Large intestine (tissue), 12 donors: ENCODE data around the gene IFT57. TPM values are rescaled to one million over a fixed set of nuclear protein-coding genes. Genes with fewer than 3 reads are reported as not detected.
"Not testable (repeated sequence)": the region's sequence is repeated elsewhere in the genome, so short reads cannot be mapped to it uniquely, and the experiment has no call there.

Experiments
- DNase-seq, 2 donors: peaks; one replicate each; pipeline versions ENCODE4 v3.0.0 to v3.0.0-alpha.2; 2013
- H3K27ac ChIP-seq: one replicate; pipeline ENCODE4 v1.5.1; 2013; ENCODE audit warnings: low read length
- H3K27me3 ChIP-seq: 2 replicates; pipeline ENCODE4 v1.6.1; 2013; ENCODE audit warnings: low read length; ENCODE audit not compliant: control insufficient read depth, insufficient read depth
- H3K36me3 ChIP-seq: 2 replicates; pipeline ENCODE4 v1.6.1; 2013; ENCODE audit warnings: low read length; ENCODE audit not compliant: control insufficient read depth, insufficient read depth
- H3K4me1 ChIP-seq: one replicate; pipeline ENCODE4 v1.6.1; 2013; ENCODE audit warnings: low read length; ENCODE audit not compliant: control insufficient read depth, insufficient read depth
- H3K4me3 ChIP-seq: one replicate; pipeline ENCODE4 v1.5.1; 2013; ENCODE audit warnings: low read length
- H3K9me3 ChIP-seq: one replicate; pipeline ENCODE4 v1.6.1; 2013; ENCODE audit warnings: mild to moderate bottlenecking, low read depth, low read length, moderate library complexity; ENCODE audit not compliant: control insufficient read depth
- WGBS: methylation state at CpG from one replicate; pipeline ENCODE4 v1.1.5; 2013; ENCODE audit warnings: low lambda C conversion rate; ENCODE audit not compliant: insufficient coverage; 5-methylcytosine and 5-hydroxymethylcytosine counted together
- long read RNA-seq, 11 donors: transcript quantifications; one replicate each; lab custom pipeline, GENCODE V29; 2026
- polyA plus RNA-seq: library from polyadenylated mRNA; unstranded; fragments of 120-200 nt; gene quantifications from one replicate; pipeline ENCODE4 v1.2.1, GENCODE V29; 2013

The IFT57 gene
- polyA plus RNA-seq: 31.3 TPM
- long read RNA-seq, donor 1, partial matches to known transcripts: 0 of 1 reads
- long read RNA-seq, donor 1, other reads (novel, unspliced or antisense): 0 of 1 reads
- long read RNA-seq, donor 2, transcript IFT57-201 (11 exons, 3,203 nt): major isoform, 5 of 10 reads
- long read RNA-seq, donor 2, partial matches to known transcripts: 5 of 10 reads
- long read RNA-seq, donor 2, other reads (novel, unspliced or antisense): 0 of 10 reads
- long read RNA-seq, donor 3: 0 reads
- long read RNA-seq, donor 4: 0 reads
- long read RNA-seq, donor 5, partial matches to known transcripts: 0 of 2 reads
- long read RNA-seq, donor 5, other reads (novel, unspliced or antisense): 0 of 2 reads
- long read RNA-seq, donor 6, transcript IFT57-201 (11 exons, 3,203 nt): major isoform, 5 of 11 reads
- long read RNA-seq, donor 6, partial matches to known transcripts: 6 of 11 reads
- long read RNA-seq, donor 6, other reads (novel, unspliced or antisense): 0 of 11 reads
- long read RNA-seq, donor 7, partial matches to known transcripts: 0 of 3 reads
- long read RNA-seq, donor 7, other reads (novel, unspliced or antisense): 0 of 3 reads
- long read RNA-seq, donor 8, transcript IFT57-201 (11 exons, 3,203 nt): major isoform, 11 of 18 reads
- long read RNA-seq, donor 8, partial matches to known transcripts: 6 of 18 reads
- long read RNA-seq, donor 8, other reads (novel, unspliced or antisense): 0 of 18 reads
- long read RNA-seq, donor 9, partial matches to known transcripts: 0 of 4 reads
- long read RNA-seq, donor 9, other reads (novel, unspliced or antisense): 0 of 4 reads
- long read RNA-seq, donor 10, transcript IFT57-201 (11 exons, 3,203 nt): major isoform, 10 of 10 reads
- long read RNA-seq, donor 10, partial matches to known transcripts: 0 of 10 reads
- long read RNA-seq, donor 10, other reads (novel, unspliced or antisense): 0 of 10 reads
- long read RNA-seq, donor 11, transcript IFT57-201 (11 exons, 3,203 nt): major isoform, 5 of 9 reads
- long read RNA-seq, donor 11, partial matches to known transcripts: 0 of 9 reads
- long read RNA-seq, donor 11, other reads (novel, unspliced or antisense): 0 of 9 reads

- no peaks in the 10 kb centered on the region for H3K36me3 ChIP-seq
- no peaks in the 10 kb centered on the region for H3K27me3 ChIP-seq
- no peaks in the 10 kb centered on the region for H3K9me3 ChIP-seq
- peak within 1 kb of the TSS; percentile 79 for H3K4me3 ChIP-seq
- H3K27ac ChIP-seq: peak within 1 kb of the TSS; percentile 85
- WGBS: 0% methylated on average over 1 of the region's 57 CpGs
- peak; percentile 97 to 98 for DNase-seq
- H3K4me1 ChIP-seq: peaks cover 13% of the 10 kb centered on the region
Measured at GRCh38 chr3:108221911-108222852, at the start of gene IFT57. Gene IFT57 (minus strand): TSS chr3:108222424. CDS start chr3:108222322, 102 bp downstream.

GRCh38 chr3:108271626-108272025 is 49.4 kb upstream of the IFT57 start:
- no CpG with 5 or more reads among the region's 2 CpGs for WGBS
- Histone ChIP-seq H3K4me1 (no peaks in the 10 kb centered on the region), H3K36me3 (no peaks in the 10 kb centered on the region), H3K9me3 (no peaks in the 10 kb centered on the region), H3K27me3 (no peaks in the 10 kb centered on the region), H3K4me3 (no peak overlapping the region), H3K27ac (no peak overlapping the region)
- DNase-seq: no peak

GRCh38 chr3:108268235-108268634 is 46.0 kb upstream of the IFT57 start:
- not testable (repeated sequence) for H3K4me3 ChIP-seq, H3K27ac ChIP-seq, H3K4me1 ChIP-seq, H3K27me3 ChIP-seq, DNase-seq, H3K9me3 ChIP-seq, H3K36me3 ChIP-seq
- WGBS: 100% methylated on average over 1 of the region's 3 CpGs

GRCh38 chr3:108264534-108265298 is 42.5 kb upstream of the IFT57 start:
- 100% methylated on average over 1 of the region's 5 CpGs for WGBS
- not testable (repeated sequence) for H3K4me1 ChIP-seq, H3K27ac ChIP-seq, H3K4me3 ChIP-seq, H3K27me3 ChIP-seq, H3K36me3 ChIP-seq, DNase-seq, H3K9me3 ChIP-seq

GRCh38 chr3:108255131-108255530 is 32.9 kb upstream of the IFT57 start:
- Histone ChIP-seq H3K4me3 (no peak overlapping the region), H3K27ac (no peak overlapping the region), H3K36me3 (no peaks in the 10 kb centered on the region), H3K27me3 (no peaks in the 10 kb centered on the region), H3K9me3 (no peaks in the 10 kb centered on the region), H3K4me1 (peaks cover 14% of the 10 kb centered on the region)
- DNase-seq: no peak

- H3K36me3 ChIP-seq: no peaks in the 10 kb centered on the region
- H3K27me3 ChIP-seq: no peaks in the 10 kb centered on the region
- peaks cover 16% of the 10 kb centered on the region for H3K4me1 ChIP-seq
- DNase-seq: no peak
- no peak overlapping the region for H3K4me3 ChIP-seq
- 83% methylated on average over 1 of the region's 1 CpG for WGBS
- peak overlapping the region; percentile 71 for H3K27ac ChIP-seq
- no peaks in the 10 kb centered on the region for H3K9me3 ChIP-seq
Measured at GRCh38 chr3:108251844-108252243, 29.6 kb upstream of the IFT57 start.

GRCh38 chr3:108251265-108251664 is 29.0 kb upstream of the IFT57 start:
- Histone ChIP-seq H3K4me1 (peaks cover 16% of the 10 kb centered on the region), H3K4me3 (no peak overlapping the region), H3K9me3 (no peaks in the 10 kb centered on the region), H3K36me3 (no peaks in the 10 kb centered on the region), H3K27ac (peak overlapping the region; percentile 86), H3K27me3 (no peaks in the 10 kb centered on the region)
- no CpG with 5 or more reads among the region's 4 CpGs for WGBS
- peak; percentile 89 to 95 for DNase-seq

- peak; percentile 75 to 88 for DNase-seq
- Histone ChIP-seq H3K27me3 (no peaks in the 10 kb centered on the region), H3K36me3 (no peaks in the 10 kb centered on the region), H3K9me3 (no peaks in the 10 kb centered on the region), H3K4me1 (peaks cover 16% of the 10 kb centered on the region), H3K27ac (peak overlapping the region; percentile 86), H3K4me3 (no peak overlapping the region)
- WGBS: no CpG with 5 or more reads among the region's 2 CpGs
Measured at GRCh38 chr3:108250626-108251025, 28.4 kb upstream of the IFT57 start.

GRCh38 chr3:108243243-108243642 is 21.0 kb upstream of the IFT57 start:
- no peak for DNase-seq
- WGBS: 100% methylated on average over 1 of the region's 2 CpGs
- no peak overlapping the region for H3K4me3 ChIP-seq
- H3K4me1 ChIP-seq: peaks cover 8% of the 10 kb centered on the region
- H3K27ac ChIP-seq: no peak overlapping the region
- H3K36me3 ChIP-seq: no peaks in the 10 kb centered on the region
- no peaks in the 10 kb centered on the region for H3K27me3 ChIP-seq
- no peaks in the 10 kb centered on the region for H3K9me3 ChIP-seq
